HepG2 (cell line): ENCODE data around the gene DOCK2.

Experiments used
- EZH2 ChIP-seq: conservative IDR thresholded peaks from 2 replicates; pipeline ENCODE4 v1.6.1; 2012; ENCODE audit warnings: mild to moderate bottlenecking, low read depth, low read length, moderate library complexity
- GMEB2 ChIP-seq: IDR thresholded peaks from 2 replicates; pipeline ENCODE4 v1.6.1; 2016; ENCODE audit warnings: missing biosample characterization, missing genetic modification reagents, low read depth
- HBP1 ChIP-seq: IDR thresholded peaks from 2 replicates; pipeline ENCODE4 v1.6.1; 2016; ENCODE audit warnings: low read depth, control low read depth
- MXI1 ChIP-seq: IDR thresholded peaks from 3 replicates; pipeline ENCODE4 v1.6.1; 2012; ENCODE audit warnings: low read depth, low read length, inconsistent platforms, borderline replicate concordance
- NR2F2 ChIP-seq: IDR thresholded peaks from 2 replicates; pipeline ENCODE4 v1.6.1; 2012; ENCODE audit warnings: low read depth, inconsistent platforms, borderline replicate concordance
- PHB2 ChIP-seq: fragments of 450-650 bp; IDR thresholded peaks from 2 replicates; pipeline ENCODE4 v1.6.1; 2018; ENCODE audit not compliant: partially characterized antibody
- SRF ChIP-seq: IDR thresholded peaks from 2 replicates; pipeline ENCODE4 v1.6.1; 2011; ENCODE audit warnings: mild to moderate bottlenecking, low read depth, low read length, moderate library complexity
- TCF7 ChIP-seq: sonication (generic); IDR thresholded peaks from 2 replicates; pipeline ENCODE4 v1.6.1; 2016; ENCODE audit warnings: antibody characterized with exemption, low read depth
- ZNF772 ChIP-seq: sonication (generic); formaldehyde crosslinking; IDR thresholded peaks from 2 replicates; pipeline ENCODE4 v1.5.0; 2020; ENCODE audit warnings: mild to moderate bottlenecking, missing genetic modification reagents
- TF ChIP-seq, protein P1 (sequence below): sonication (generic); formaldehyde crosslinking; IDR thresholded peaks from 2 replicates; pipeline ENCODE4 v1.5.0; 2020; ENCODE audit warnings: mild to moderate bottlenecking, missing genetic modification reagents, moderate library complexity

DNA sequence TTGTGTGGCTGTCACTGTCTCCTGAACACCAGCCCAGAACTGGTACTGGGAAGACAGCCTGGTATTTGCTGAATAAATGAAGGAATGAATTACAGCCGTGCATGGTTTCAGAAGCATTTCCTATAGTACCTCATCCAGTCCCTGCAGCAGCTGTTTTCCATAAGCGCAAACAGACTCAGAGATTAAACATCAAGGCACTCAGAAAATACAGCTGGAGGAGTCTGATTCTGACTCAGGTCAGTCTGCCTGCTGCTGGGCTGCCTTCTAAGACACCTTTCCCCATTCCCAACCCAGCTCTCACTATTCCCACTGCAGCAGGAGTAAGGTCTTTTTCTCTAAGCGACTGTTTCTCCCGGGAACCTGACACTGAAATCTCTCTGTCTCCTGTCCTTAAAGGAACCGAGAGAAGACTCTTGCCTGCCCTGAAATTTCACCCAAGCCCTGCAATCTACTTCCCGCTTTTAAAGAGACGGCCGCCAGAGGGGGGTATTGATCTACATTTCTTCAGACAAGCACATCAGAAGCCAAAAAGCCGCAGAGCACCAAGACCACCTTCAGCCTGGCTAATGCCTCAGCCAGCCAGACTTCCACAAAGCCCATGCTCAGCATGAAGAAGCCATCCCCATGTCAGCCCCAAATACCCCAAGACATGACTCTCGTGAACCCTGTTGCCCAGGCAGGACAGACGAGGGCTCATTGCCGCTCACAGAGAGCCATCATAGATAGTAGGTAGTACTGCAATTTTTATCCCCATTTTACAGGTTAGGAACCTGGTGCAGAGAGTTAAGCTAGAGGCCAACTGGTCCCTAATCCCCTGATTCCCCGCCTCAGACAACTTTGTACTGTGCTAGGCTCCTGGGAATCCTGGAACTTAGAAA, 463.2 kb downstream of the DOCK2 start:
- TF ChIP-seq, protein P1, sequence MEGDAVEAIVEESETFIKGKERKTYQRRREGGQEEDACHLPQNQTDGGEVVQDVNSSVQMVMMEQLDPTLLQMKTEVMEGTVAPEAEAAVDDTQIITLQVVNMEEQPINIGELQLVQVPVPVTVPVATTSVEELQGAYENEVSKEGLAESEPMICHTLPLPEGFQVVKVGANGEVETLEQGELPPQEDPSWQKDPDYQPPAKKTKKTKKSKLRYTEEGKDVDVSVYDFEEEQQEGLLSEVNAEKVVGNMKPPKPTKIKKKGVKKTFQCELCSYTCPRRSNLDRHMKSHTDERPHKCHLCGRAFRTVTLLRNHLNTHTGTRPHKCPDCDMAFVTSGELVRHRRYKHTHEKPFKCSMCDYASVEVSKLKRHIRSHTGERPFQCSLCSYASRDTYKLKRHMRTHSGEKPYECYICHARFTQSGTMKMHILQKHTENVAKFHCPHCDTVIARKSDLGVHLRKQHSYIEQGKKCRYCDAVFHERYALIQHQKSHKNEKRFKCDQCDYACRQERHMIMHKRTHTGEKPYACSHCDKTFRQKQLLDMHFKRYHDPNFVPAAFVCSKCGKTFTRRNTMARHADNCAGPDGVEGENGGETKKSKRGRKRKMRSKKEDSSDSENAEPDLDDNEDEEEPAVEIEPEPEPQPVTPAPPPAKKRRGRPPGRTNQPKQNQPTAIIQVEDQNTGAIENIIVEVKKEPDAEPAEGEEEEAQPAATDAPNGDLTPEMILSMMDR (CRISPR knock-in tag) = peak; percentile 65
- no peak for TF ChIP-seq ZNF772 (CRISPR knock-in tag)
- TF ChIP-seq GMEB2 (CRISPR knock-in tag) = no peak
- no peak for TF ChIP-seq PHB2
- TF ChIP-seq HBP1 (CRISPR knock-in tag) = no peak
- TF ChIP-seq NR2F2 = no peak
- no peak for TF ChIP-seq SRF
- no peak for TF ChIP-seq EZH2
- TF ChIP-seq MXI1 = no peak
- TF ChIP-seq TCF7 = no peak
